GM12875 (cell line): ENCODE data around the gene IGF2BP3.

Experiments
- H3K4me3 ChIP-seq: one replicate; pipeline ENCODE4 v1.5.1; 2011; ENCODE audit warnings: low read depth, low read length, control low read depth
- TF ChIP-seq, protein P1 (sequence below): IDR thresholded peaks from 2 replicates; pipeline ENCODE4 v1.5.1; 2011; ENCODE audit warnings: low read depth, mild to moderate bottlenecking, control low read depth, inconsistent platforms, low read length, moderate library complexity, borderline replicate concordance; ENCODE audit not compliant: insufficient read depth

The IGF2BP3 gene

DNA sequence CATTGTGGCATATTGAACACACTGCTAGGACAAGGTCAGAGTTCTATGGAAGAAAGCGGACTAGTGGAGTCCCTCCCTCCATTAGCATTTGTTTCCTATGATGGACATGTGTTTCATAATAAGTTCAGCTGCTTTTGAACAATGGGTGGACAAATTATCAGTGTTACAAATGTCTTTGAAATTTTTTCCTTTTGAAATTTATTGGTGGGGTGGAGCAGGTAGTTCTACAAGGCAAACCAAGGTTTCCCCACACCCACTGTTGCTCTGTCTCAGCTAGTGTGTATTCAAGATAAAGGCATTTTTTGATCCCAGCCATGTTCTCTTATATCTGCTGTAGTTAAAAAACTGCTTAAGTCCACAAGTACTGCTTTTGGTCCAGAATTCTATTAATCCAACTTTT lies 91.3 kb downstream of the IGF2BP3 start:
- H3K4me3 ChIP-seq, result no peak overlapping the region
- TF ChIP-seq, protein P1, sequence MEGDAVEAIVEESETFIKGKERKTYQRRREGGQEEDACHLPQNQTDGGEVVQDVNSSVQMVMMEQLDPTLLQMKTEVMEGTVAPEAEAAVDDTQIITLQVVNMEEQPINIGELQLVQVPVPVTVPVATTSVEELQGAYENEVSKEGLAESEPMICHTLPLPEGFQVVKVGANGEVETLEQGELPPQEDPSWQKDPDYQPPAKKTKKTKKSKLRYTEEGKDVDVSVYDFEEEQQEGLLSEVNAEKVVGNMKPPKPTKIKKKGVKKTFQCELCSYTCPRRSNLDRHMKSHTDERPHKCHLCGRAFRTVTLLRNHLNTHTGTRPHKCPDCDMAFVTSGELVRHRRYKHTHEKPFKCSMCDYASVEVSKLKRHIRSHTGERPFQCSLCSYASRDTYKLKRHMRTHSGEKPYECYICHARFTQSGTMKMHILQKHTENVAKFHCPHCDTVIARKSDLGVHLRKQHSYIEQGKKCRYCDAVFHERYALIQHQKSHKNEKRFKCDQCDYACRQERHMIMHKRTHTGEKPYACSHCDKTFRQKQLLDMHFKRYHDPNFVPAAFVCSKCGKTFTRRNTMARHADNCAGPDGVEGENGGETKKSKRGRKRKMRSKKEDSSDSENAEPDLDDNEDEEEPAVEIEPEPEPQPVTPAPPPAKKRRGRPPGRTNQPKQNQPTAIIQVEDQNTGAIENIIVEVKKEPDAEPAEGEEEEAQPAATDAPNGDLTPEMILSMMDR, result no peak

DNA sequence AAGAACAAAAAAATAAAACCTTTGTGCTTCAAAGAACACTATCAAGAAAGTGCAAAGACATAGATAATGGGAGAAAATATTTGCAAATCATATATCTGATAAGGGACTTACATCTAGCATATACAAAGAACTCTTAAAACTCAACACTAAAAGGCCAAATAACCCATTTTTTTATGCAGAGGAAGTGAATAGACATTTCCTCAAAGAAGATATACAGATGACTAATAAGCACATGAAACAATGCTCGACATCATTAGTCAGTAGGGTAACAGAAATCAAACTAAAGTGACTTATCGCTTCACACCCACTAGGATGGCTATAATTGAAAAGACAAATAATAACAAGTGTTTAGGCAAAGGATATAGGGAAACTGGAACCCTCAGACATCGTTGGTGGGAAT lies 93.2 kb downstream of the IGF2BP3 start:
- no peak overlapping the region for H3K4me3 ChIP-seq
- TF ChIP-seq, protein P1, result no peak

DNA sequence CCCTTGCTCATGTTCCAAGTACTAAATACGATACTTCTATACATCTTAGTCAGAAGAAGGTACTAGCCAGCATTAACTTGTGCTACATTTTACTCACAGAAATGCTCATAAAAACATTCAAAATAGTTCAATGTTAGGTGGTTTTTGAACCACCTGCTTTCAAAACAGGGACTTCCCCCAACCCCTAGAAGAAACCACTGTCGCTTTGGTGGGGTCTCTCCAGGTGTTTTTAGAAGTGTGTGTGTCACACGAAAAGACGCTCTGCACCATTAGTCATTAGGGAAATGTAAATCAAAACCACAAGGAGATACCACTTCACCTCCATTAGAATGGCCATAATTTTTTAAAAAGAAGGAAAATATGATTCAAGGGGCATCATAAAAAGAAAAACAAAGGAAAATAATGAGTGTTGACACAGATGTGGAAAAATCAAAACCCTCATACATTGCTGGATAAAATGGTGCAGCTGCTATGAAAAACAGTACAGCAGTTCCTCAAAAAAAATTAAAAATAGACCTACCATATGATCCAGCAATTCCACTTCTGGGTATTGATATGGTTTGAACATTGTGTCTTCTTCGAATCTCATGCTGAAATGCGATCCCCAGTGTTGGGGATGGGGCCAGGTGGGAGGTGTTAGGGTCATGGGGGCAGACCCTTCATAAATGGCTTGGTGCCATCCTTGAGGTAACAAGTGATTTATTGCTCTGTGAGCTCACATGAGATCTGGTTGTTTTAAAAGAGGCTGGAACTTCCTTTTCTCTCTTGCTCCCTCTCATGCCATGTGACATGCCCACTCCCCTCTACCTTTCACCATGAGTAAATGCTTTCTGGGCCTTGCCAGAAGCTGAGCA lies 96.9 kb downstream of the IGF2BP3 start:
- TF ChIP-seq, protein P1, result no peak
- no peak overlapping the region for H3K4me3 ChIP-seq

DNA sequence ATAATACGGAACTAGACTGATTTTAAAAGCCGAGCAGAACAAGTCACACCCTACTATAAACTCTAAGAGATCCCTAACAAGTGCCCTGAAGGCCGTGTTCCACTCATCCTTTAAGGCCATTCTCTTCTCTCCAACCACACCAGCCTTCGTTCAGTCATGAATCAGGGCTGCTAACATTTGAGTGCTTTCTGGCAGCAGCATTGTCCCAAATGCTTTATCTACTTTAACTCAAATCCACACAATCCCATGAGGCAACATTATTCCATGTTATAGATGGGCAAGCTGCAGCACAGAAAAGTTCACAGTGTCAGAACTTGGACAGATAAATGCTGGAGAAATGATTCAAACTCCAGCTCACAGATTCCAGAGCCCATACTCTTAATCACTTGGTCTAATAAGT lies 97.7 kb downstream of the IGF2BP3 start:
- no peak overlapping the region for H3K4me3 ChIP-seq
- TF ChIP-seq, protein P1, result no peak

DNA sequence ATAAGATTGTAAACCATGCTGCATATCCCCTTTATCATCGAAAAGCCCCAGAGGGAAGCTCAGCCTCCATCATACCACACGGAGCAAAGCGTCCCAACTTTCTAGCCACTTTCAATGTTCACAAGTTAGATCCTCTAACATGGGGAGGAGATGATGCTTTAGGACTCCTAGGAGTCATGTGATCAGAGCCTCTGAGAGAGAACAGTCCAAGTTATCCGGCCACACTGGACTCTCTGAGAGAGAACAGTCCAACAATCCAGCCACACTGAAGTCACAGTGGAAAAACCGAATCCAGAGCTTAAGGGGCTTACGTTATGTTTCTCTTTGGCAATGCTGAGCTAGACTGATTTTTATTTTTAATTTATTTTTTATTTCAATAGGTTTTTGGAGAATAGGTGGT lies 98.6 kb downstream of the IGF2BP3 start:
- no peak overlapping the region for H3K4me3 ChIP-seq
- TF ChIP-seq, protein P1, result no peak

DNA sequence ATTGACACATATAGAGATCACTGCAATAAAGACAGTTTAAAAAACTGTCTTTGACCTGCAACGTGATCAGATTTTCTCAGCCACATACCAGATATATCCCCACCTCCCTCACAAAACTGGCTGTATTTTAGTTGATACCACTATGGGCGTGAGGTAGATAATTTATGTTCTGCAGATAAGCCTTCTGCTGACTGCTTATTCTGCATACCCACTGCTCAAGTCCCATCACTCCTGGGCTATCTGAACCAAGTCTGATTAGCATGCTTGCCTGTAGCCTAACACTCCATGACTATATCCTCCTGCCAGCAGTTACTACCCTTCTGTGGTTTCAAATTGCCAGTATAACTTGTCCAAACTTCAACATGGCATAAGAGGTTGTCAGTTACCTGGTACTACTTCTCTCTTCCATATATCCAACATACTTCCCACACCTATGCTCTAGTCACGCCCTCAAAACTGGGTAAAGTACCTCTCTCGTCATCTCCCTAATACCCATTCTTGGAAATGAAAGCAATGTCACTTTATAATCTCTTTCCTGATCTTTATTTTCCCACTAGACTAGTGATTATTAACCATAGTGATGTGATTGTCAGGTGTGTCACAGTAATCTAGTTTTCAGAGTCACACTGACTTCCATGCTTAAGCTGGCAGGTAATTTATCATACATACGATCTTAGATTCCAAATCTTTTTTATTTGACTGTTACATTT lies 100.4 kb downstream of the IGF2BP3 start:
- H3K4me3 ChIP-seq, result no peak overlapping the region
- TF ChIP-seq, protein P1, result no peak
